ENCODE results near the gene OGFOD3. TPM values are rescaled to one million over a fixed set of nuclear protein-coding genes. Genes with fewer than 3 reads are reported as not detected.

The OGFOD3 gene
- polyA plus RNA-seq, 2 of the 4 experiments (the other 2 are of a cell fraction) = 15.2 to 19.8 TPM

DNA sequence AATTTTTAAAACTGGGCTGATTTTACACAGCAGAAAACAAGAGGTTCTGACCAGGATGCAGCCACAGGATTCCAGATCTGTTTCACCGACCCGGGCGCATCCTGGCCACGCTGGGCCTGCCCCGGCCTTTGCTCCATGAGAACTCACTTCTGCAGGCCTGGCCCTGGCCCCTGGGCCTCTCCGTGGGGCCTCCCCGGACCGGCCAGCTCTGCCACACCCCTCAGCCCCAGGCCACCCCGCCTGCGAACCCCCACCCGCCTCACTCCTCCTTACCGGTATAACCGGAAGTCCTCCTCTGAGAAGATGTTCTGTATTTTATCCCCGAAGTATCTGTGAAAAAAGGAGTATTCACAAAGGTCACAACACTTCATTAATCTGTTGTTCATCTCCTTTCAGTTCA, 13.3 kb downstream of the OGFOD3 start:
- ATAC-seq (no peak), FAIRE-seq (no peak), DNase-seq (ENCODE audit: low read depth in 1 of 2, low spot score in 1 of 2) (no peak)
- WGBS (ENCODE audit: missing lambda C conversion rate) = 92% methylated on average over 14 of the region's 14 CpGs
- Histone ChIP-seq H3K9me3 (no peaks in the 10 kb centered on the region), H3K4me2 (no peak overlapping the region), H3K4me3 (no peak overlapping the region), H3K27ac (no peak overlapping the region), H3K4me1 (peaks cover 7% of the 10 kb centered on the region)
- TF ChIP-seq, protein P1, sequence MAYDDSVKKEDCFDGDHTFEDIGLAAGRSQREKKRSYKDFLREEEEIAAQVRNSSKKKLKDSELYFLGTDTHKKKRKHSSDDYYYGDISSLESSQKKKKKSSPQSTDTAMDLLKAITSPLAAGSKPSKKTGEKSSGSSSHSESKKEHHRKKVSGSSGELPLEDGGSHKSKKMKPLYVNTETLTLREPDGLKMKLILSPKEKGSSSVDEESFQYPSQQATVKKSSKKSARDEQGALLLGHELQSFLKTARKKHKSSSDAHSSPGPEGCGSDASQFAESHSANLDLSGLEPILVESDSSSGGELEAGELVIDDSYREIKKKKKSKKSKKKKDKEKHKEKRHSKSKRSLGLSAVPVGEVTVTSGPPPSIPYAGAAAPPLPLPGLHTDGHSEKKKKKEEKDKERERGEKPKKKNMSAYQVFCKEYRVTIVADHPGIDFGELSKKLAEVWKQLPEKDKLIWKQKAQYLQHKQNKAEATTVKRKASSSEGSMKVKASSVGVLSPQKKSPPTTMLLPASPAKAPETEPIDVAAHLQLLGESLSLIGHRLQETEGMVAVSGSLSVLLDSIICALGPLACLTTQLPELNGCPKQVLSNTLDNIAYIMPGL (CRISPR knock-in tag; IDR thresholded peaks at IDR 0.05; ENCODE audit: borderline replicate concordance) = no peak
- TF ChIP-seq, protein P2, sequence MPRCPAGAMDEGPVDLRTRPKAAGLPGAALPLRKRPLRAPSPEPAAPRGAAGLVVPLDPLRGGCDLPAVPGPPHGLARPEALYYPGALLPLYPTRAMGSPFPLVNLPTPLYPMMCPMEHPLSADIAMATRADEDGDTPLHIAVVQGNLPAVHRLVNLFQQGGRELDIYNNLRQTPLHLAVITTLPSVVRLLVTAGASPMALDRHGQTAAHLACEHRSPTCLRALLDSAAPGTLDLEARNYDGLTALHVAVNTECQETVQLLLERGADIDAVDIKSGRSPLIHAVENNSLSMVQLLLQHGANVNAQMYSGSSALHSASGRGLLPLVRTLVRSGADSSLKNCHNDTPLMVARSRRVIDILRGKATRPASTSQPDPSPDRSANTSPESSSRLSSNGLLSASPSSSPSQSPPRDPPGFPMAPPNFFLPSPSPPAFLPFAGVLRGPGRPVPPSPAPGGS (IDR thresholded peaks at IDR 0.05) = no peak
- TF ChIP-seq NR3C1 (IDR thresholded peaks at IDR 0.05) (no peak), GATA3 (IDR thresholded peaks at IDR 0.05; ENCODE audit: borderline replicate concordance) (no peak), RFX5 (IDR thresholded peaks at IDR 0.05) (no peak), FOXS1 (CRISPR knock-in tag; IDR thresholded peaks at IDR 0.05) (no peak), HOXB13 (CRISPR knock-in tag; IDR thresholded peaks at IDR 0.05; ENCODE audit: low read depth) (no peak), HEYL (CRISPR knock-in tag; IDR thresholded peaks at IDR 0.05) (no peak), RARB (CRISPR knock-in tag; IDR thresholded peaks at IDR 0.05) (no peak), FOSB (CRISPR knock-in tag; IDR thresholded peaks at IDR 0.05) (no peak)
- TF ChIP-seq, protein P3, sequence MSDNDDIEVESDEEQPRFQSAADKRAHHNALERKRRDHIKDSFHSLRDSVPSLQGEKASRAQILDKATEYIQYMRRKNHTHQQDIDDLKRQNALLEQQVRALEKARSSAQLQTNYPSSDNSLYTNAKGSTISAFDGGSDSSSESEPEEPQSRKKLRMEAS (IDR thresholded peaks at IDR 0.05) = no peak
- TF ChIP-seq, protein P4, sequence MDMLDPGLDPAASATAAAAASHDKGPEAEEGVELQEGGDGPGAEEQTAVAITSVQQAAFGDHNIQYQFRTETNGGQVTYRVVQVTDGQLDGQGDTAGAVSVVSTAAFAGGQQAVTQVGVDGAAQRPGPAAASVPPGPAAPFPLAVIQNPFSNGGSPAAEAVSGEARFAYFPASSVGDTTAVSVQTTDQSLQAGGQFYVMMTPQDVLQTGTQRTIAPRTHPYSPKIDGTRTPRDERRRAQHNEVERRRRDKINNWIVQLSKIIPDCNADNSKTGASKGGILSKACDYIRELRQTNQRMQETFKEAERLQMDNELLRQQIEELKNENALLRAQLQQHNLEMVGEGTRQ (IDR thresholded peaks at IDR 0.05) = no peak
- ChIA-PET POLR2A (no interaction called here), CTCF (interaction anchor here (1.1 to 2.7 kb wide), 4 partner anchors 10 to 169 kb away, joined by 3 to 21 read pairs (median 10); no protein-coding TSS in a partner anchor)

DNA sequence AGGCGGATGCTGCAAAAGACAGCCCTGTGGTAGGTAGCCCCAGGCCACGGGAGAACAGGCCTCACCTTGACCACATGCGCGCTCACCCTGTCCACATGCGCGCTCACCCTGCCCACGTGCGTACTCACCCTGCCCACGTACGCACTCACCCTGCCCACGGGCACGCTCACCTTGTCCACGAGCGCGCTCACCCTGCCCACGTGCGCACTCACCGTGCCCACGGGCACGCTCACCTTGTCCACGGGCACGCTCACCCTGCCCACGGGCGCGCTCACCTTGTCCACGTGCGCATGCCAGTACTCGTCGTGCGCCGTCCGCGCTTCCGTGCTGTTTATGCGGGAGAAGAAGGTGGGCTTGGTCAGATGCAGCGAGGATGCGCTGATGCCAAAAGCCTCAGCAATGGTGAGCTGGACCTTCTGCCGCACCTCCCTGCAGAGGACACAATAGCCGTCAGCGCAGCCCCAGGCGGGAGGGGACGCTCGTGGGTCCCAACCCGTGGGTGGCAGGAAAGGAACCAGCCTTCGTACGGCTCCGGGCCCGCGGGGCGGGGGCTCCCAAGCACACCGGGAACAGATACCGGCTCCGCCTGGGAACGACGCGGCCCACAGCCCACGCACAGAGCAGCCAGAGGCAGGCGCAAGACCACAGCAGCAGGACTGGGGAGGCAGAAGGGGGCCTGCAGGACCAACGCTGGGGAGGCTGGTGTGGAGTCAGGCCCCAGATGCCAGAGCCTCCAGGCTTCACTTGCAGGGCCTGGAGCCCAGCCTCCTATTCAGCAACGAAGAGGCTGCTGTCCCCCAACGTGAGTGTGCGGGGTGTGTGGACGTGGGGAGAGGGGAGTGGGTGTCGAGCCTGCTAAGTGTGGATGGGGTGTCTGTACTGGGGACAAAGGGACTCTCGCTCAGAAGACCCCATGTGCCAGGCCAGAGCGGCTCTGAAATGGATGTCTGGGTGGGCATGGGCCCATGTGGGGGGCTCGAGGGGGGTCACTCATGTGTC, 14.4 kb downstream of the OGFOD3 start:
- WGBS (ENCODE audit: missing lambda C conversion rate) = 93% methylated on average over 67 of the region's 67 CpGs
- POLR2A ChIA-PET = no interaction called here
- Histone ChIP-seq H3K9me3 (no peaks in the 10 kb centered on the region), H3K27ac (no peak overlapping the region), H3K4me1 (peaks cover 7% of the 10 kb centered on the region), H3K4me3 (no peak overlapping the region), H3K4me2 (no peak overlapping the region)
- TF ChIP-seq TP53 (CRISPR knock-in tag; IDR thresholded peaks at IDR 0.05) (no peak), GATA3 (IDR thresholded peaks at IDR 0.05; ENCODE audit: borderline replicate concordance) (no peak), CEBPB (IDR thresholded peaks at IDR 0.05) (no peak), JUNB (IDR thresholded peaks at IDR 0.05) (no peak), PHF8 (IDR thresholded peaks at IDR 0.05; ENCODE audit: borderline replicate concordance, low read depth) (no peak), KDM1A (IDR thresholded peaks at IDR 0.05; ENCODE audit: low read depth) (no peak), EP300 (IDR thresholded peaks at IDR 0.05) (no peak), MAZ (IDR thresholded peaks at IDR 0.05; ENCODE audit: borderline replicate concordance, low read depth, low read length) (no peak), RARB (CRISPR knock-in tag; IDR thresholded peaks at IDR 0.05) (no peak), POLR2AphosphoS2 (conservative IDR thresholded peaks at IDR 0.05; ENCODE audit: low read length) (no peak), NPAS2 (CRISPR knock-in tag; IDR thresholded peaks at IDR 0.05; ENCODE audit: borderline replicate concordance) (no peak), MAFK (IDR thresholded peaks at IDR 0.05; ENCODE audit: partially characterized antibody) (no peak), NR3C1 (IDR thresholded peaks at IDR 0.05) (no peak)
- TF ChIP-seq, protein P4 (IDR thresholded peaks at IDR 0.05) = no peak
- TF ChIP-seq, protein P5, sequence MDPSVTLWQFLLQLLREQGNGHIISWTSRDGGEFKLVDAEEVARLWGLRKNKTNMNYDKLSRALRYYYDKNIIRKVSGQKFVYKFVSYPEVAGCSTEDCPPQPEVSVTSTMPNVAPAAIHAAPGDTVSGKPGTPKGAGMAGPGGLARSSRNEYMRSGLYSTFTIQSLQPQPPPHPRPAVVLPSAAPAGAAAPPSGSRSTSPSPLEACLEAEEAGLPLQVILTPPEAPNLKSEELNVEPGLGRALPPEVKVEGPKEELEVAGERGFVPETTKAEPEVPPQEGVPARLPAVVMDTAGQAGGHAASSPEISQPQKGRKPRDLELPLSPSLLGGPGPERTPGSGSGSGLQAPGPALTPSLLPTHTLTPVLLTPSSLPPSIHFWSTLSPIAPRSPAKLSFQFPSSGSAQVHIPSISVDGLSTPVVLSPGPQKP (IDR thresholded peaks at IDR 0.05; ENCODE audit: low read depth, low read length) = no peak
- no peak for DNase-seq (ENCODE audit: low read depth in 1 of 2, low spot score in 1 of 2)
- CTCF ChIA-PET = interaction anchor here (1.9 to 2.4 kb wide), 2 partner anchors 10 to 11 kb away, joined by 8 to 21 read pairs; no protein-coding TSS in a partner anchor
- no peak; a peak in 1 of 6 replicates for ATAC-seq
- no peak for FAIRE-seq
